ENCODE data around the gene PRR15.

PRR15 gene

DNA sequence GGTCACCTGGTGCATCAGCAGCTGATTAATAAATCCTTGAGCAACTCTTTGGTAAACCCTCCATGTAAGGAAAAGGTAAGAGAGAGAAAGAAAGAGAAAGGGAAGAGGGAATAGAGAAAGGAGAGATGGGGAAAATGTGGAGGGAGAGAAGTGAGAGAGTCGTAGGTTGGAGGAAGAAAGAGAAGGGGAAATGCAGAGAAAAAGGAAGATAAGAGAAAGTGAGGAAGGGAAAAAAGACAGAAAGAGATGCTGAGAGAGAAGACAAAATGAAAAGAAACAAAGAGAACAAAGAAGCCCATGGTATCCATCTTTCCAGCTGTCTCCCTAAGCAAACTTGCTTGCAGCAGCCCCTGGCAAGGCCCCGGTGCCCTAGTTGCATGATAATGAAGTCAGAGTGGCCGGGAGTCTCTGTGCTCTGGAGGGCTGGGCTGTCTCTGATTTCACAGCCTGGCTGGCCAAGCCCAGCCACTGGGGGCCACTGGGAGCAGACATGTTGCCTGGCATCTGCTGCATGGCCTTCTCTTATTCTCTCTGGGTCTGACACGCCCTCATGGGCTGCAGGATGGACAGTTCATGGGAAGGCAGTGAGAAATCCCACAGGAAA lies 48.4 kb downstream of the PRR15 start:
- no peak for DNase-seq

GRCh38 chr7:29612596-29612995 lies 49.0 kb downstream of the PRR15 start:
- DNase-seq: no peak

DNA sequence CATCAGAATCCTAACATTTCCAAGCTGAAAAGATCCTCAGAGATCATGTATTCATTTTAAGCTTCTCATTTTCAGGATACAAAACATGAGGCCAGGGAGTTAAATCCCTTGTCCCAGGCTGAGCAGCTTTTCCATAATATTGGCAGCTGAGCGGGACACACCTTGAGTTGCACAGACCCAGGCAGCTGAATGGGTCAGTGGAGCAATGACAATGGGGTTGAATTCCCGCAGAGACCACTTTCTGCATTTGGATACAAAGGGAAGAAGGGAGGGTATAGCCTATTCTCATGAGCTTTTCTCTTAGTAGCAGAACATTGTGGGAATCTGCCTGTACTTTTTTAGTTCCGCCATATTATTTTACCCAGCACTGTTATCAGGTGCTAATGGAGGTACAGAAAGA lies 49.5 kb downstream of the PRR15 start:
- DNase-seq: no peak

- no peak for DNase-seq
These were observed 50.6 kb downstream of the PRR15 start for GRCh38 chr7:29614229-29614628.

All from CD4-positive, alpha-beta T cell treated with Interleukin-17A for 4 hours (primary cell).